Medulla oblongata (tissue), 1 donor: ENCODE data around the gene ZNF486.
"Not testable (repeated sequence)": the region's sequence is repeated elsewhere in the genome, so short reads cannot be mapped to it uniquely, and the experiment has no call there.

Experiments used
- DNase-seq: peaks from one replicate; pipeline ENCODE4 v3.0.0-alpha.2; 2015; ENCODE audit errors: extremely low spot score

ZNF486 gene

DNA sequence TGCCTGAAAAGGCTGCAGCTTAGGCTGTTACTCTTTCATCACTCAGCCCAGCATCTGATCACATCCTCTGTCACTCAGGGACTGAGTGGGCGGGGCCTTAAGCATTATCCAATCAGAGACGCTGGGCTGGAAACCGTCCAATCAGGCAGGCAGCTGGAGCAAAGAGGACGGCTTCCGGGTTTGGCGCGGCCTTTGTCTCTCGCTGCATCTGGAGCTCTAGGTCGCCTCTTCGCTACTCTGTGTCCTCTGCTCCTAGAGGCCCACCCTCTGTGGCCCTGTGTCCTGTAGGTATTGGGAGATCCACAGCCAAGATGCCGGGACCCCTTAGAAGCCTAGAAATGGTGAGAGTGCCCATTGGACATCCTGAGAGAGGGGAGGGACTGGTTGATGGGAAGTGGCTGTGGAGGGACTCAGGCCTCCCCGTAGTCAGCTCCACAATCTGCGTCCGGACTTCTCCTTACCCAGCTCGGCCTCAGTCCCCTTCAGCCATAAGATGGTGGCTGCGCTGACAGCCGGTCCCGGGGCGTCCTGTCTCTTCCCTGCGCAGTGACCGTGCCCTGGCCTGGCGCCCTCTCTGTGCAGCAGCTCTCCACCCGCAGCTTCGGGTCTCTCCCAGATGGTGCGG, at the start of gene ZNF486:
Gene ZNF486, plus strand, starts transcription at position 195 of the 625 bp plus-strand sequence. Its CDS starts 117 bp downstream, at position 312.
- DNase-seq, result peak; percentile 99

DNA sequence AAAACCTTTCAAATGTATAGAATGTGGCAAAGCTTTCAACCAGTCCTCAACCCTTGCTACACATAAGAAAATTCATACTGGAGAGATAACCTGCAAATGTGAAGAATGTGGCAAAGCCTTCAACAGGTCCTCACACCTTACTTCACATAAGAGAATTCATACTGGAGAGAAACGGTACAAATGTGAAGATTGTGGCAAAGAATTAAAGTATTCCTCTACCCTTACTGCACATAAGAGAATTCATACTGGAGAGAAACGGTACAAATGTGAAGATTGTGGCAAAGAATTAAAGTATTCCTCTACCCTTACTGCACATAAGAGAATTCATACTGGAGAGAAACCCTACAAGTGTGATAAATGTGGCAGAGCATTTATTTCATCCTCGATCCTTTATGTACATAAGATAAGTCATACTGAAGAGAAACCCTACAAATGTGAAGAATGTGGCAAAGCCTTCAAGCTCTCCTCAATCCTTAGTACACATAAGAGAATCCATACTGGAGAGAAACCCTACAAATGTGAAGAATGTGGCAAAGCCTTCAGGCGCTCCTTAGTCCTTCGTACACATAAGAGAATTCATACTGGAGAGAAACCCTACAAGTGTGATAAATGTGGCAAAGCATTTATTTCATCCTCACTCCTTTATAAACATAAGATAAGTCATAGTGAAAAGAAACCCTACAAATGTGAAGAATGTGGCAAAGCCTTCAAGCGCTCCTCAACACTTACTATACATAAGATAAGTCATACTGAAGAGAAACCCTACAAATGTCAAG, 48.8 kb upstream of the ZNF486 start:
- not testable (repeated sequence) for DNase-seq

DNA sequence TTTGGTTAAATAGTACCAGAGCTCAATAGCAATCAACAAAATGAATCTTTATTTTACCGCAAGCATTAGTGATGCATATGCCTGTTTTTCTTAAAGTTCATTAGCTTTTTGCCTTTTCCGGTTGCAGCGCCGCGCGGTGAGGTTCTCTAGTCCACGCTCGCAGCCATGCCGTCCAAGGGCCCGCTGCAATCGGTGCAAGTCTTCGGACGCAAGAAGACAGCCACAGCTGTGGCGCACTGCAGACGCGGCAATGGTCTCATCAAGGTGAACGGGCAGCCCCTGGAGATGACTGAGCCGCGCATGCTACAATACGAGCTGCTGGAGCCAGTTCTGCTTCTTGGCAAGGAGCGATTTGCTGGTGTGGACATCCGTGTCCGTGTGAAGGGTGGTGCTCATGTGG, 42.1 kb upstream of the ZNF486 start:
- DNase-seq, result no peak

DNA sequence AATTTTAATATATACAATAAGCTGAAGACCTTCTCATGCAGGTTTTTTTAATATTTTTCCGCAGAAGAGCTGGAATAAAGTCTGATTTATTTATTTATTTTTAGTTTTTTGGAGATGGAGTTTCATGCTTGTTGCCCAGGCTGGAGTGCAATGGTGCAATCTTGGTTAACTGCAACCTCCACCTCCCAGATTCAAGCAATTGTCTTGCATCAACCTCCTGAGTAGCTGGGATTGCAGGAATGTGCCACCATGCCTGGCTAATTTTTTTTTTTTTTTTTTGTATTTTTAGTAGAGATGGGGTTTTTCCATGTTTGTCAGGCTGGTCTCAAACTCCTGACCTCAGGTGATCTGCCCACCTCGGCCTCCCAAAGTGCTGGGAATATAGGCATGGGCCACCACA, 34.1 kb upstream of the ZNF486 start:
- DNase-seq, result not testable (repeated sequence)

DNA sequence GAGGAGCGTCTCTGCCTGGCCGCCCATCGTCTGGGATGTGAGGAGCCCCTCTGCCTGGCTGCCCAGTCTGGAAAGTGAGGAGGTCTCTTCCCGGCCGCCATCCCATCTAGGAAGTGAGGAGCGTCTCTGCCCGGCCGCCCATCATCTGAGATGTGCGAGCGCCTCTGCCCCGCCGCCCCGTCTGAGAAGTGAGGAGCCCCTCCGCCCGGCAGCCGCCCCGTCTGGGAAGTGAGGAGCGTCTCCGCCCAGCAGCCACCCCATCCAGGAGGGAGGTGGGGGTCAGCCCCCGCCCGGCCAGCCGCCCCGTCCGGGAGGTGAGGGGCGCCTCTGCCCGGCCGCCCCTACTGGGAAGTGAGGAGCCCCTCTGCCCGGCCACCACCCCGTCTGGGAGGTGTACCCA, 29.3 kb upstream of the ZNF486 start:
- DNase-seq, result not testable (repeated sequence)

DNA sequence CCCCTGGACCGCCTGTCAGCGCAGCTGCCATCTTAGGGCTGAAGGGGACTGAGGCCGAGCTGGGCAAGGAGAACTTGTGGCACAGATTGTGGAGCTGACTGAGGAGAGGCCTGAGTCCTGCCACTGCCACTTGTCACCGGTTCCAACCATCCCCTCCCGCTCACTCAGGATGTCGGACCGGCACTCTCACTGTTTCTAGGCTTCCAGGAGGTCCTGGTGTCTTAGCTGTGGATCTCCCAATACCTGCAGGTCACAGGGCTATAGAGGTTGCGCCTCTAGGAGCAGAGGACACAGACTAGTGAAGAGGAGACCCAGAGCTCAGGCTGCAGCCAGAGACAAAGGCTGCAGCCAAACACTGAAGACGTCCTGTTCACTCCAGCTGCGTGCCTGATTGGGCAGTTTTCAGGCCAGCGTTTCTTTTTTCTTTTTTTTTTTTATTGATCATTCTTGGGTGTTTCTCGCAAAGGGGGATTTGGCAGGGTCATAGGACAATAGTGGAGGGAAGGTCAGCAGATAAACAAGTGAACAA, 15.3 kb upstream of the ZNF486 start:
- no peak for DNase-seq

DNA sequence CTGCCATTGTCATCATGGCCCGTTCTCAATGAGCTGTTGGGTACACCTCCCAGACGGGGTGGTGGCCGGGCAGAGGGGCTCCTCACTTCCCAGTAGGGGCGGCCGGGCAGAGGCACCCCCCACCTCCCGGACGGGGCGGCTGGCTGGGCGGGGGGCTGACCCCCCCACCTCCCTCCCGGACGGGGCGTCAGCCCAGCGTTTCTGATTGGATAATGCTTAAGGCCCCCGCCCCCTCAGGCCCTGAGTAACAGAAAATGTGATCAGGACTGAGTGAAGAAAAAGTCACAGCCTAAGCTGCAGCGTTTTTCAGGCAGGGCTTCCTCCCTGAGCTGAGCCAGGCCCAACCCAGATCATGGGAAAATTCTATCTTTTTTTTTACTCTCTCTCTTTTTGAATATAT, 14.5 kb upstream of the ZNF486 start:
- not testable (repeated sequence) for DNase-seq

DNA sequence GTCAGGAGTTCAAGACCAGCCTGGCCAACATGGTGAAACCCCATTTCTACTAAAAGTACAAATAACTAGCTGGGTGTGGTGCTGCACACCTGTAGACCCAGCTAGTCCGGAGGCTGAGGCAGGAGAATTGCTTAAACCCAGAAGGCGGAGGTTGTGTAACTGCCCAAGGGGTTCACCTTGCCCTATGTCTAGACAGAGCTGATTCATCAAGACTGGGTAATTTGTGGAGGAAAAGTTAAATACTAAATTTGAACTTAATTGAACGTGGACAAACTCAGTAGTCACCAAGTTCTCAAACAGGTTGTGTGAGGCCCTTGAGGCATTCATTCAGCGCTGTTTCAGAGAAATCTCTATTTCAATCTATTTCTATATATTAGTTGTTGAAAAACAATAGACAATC, 13.7 kb upstream of the ZNF486 start:
- no peak for DNase-seq

DNA sequence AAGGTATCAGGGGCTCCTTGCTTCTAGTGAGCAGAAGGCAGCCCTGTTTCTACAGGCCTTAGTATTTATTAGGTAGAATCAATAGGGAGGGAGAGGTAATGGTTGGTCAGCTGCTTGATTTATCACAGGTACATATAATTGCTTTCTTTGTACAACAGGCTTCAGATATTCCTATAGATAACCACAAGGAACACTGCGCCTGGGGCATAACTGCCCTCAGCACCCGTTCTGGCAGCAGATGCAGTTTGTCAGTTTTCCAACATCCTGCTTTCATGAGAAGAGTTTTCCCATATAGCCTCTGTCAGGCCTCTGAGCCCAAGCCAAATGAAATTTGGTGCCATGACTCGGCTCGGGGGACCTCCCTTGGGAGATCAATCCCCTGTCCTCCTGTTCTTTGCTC, 12.4 kb upstream of the ZNF486 start:
- DNase-seq, result no peak

DNA sequence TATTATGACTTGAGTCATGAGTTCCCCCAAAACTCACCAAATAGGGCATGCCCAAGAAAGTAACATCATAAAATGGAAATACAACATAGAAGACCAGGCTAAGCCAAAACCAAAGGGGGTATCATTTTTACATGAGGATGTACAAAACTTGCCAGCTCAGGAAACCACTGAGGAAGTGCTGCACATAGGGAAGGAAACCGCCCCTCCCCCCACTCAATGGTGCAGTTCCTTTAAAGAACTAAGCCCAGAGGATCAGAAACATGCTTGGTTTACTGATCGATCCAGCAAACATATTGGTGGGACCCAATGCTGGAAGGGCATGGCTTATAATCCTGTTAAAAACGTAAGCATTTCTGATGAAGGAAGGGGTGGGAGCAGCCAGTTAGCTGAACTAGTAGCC, 4.2 kb upstream of the ZNF486 start:
- DNase-seq, result no peak

DNA sequence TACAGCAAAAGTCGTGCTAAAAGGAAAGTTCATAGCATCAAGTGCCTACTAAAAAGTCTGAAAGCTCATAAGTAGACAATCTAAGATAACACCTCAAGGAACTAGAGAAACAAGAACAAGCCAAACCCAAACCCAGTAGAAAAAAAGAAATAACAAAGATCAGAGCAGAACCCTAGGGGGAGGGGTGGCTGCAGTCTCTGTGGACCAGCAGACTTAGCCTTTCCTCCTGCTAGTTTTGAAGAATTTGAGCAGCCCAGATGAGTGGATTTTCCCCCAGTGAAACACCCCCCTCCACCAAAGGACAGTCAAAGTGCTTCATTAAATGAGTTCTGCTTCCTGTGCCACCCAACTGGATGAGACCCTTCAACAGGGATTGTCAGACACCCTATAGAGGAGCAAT, 2.6 kb upstream of the ZNF486 start:
- DNase-seq, result no peak

DNA sequence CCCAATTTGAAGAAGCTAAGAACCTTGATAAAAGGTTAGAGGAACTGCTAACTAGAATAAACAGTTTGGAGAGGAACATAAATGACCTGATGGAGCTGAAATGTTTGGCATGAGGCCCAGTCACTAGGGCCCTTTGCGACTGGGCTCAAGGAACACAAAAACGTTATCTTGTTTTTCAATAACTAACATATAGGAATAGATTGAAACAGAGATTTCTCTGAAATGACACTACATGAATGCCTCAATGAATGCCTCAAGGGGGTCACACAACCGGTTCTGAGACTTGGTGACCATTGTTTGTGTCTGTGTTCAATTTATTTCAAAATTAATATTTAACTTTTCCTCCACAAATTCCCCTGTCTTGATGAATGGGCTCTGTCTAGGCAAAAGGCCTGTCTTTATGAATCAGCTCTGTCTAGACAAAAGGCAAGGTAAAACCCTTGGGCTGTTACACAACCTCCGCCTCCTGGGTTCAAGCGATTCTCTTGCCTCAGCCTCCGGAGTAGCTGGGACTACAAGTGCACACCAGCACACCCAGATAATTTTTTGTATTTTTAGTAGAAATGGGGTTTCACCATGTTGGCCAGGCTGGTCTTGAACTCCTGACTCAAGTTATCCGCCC, 932 bp upstream of the ZNF486 start:
- DNase-seq, result no peak

DNA sequence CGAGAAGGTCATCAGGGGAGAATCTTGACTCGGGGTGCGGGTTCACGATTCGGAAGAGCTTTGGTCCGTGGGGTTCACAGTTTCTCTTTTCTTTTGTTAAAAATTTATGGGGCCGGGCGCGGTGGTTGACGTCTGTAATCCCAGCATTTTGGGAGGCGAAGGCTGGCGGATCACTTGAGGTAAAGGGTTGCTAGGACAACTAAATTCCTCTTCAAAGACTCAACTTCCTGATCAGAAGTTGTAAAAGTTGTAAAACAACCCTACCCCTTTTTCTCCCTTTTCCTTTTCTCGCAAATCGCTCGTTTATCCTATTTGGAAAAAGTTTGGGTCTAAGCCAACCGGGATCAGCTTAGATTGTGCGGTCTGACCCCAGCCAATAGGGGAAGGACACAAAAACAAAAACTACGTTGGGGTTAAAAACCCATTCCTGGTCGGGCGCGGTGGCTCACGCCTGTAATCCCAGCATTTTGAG, 673 bp downstream of the ZNF486 start:
- no peak for DNase-seq

DNA sequence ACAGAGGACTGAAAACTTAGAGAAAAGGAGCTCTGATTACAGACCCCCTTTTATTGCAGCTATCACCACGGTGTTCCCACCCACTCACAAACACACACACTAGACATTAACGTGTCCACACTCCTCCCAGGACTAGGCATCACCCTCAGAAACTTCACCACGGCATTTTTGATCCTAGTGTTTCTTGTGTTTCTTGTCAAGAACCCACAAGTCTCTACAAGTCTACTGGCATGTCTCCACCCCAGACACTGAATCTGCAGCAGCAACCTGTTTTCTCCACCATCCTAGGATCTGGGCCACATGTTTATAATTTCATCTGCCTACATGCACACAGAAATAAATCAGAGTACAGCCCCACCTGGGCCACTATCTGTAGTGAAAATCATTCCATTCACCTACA, 4.3 kb downstream of the ZNF486 start:
- DNase-seq, result no peak

DNA sequence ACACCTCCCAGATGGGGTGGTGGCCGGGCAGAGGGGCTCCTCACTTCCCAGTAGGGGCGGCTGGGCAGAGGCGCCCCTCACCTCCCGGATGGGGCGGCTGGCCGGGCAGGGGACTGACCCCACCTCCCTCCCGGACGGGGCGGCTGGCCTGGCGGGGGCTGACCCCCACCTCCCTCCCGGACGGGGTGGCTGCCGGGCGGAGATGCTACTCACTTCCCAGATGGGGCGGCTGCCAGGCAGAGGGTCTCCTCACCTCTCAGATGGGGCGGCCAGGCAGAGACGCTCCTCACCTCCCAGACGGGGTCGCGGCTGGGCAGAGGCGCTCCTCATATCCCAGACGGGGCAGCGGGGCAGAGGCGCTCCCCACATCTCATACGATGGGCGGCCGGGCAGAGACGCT, 8.8 kb downstream of the ZNF486 start:
- DNase-seq, result not testable (repeated sequence)

DNA sequence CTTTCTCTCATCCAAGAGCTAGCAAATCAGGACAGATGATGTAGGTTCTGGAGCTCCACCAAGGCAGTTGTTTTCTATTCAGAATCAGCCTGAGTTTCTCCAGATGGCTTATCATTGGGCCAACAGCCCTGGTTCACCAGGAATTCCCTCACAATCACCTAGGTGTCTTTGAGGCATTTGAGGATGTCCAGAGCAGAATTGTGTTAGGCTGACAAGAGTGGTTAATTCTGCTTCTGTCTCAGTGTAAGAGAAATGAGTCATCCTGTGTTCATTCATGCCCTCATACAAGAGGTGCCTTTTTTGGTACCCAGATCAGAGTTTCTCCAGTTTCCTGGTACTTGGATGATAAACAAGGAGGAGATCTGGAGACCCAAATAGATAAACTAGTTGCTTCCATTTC, 12.9 kb downstream of the ZNF486 start:
- not testable (repeated sequence) for DNase-seq

DNA sequence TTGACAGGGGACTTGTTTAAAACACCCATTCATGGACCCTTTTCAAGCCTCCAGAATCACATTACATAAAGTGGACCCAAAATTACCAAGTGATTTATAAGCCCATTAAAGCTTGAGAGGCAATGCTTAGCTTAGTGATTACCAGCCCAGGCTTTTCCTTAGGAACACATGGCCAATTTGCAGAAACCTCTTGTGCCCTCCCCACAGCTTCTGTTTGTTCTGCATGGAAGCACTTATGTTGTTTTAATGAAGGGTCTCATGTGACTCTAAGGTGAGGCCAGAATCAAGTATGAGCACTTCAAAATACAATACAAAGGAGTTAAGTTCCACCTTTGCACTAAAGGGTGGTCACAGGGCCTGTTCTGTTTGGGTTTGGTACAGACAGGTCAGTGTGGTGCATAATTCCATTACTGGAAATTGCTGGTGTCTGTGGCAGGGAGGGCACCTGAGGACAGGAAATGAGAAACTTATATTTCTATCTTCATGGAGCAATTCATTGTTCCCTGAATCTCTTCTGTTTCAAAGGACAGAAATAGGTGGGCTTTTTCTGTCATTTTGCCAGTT, 15.3 kb downstream of the ZNF486 start:
- no peak for DNase-seq

DNA sequence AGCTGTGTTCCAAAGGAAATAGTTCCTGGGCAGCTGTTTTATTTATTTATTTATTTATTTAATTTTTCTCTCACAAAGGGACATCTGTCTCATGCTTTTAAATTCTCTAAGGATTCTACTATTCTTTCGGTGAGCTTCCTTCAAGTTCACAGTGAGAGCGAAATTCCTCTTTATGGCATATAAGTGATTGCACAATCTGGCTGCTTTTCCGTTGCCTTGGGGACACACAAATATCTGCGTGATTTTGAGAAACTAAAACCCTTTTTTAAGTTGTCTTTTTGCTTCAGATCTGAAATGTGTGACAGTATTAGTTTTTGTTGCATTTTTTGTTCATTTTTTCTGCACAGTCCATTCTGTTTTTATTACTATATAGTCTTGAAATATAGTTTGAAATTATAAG, 19.2 kb downstream of the ZNF486 start:
- no peak for DNase-seq

DNA sequence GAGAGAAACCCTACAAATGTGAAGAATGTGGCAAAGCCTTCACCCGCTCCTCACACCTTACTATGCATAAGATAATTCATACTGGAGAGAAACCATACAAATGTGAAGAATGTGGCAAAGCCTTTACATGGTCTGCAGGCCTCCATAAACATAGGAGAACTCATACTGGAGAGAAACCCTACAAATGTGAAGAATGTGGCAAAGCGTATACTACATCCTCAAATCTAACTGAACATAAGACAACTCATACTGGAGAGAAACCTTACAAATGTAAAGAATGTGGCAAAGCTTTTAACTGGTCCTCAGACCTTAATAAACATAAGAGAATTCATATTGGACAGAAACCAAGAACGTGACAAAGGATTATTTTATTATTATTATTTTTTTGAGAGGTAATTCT, 30.7 kb downstream of the ZNF486 start:
- DNase-seq, result no peak

DNA sequence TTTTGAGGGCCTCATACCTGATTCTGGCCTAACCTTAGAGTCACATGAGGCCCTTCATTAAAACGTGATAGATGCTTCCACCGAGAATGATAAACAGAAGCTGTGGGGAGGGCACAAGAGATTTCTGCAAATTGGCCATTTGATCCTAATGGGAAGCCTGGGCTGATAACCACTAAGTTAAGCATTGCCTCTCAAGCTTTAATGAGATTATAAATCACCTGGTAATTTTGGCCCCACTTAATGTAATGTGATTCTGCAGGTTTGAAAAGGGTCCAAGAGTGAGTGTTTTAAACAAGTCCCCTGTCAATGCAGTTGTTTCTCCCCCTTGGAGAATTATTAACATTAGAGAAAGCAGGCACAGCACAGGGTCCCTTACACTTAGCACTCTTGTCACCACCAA, 42.0 kb downstream of the ZNF486 start:
- DNase-seq, result no peak

DNA sequence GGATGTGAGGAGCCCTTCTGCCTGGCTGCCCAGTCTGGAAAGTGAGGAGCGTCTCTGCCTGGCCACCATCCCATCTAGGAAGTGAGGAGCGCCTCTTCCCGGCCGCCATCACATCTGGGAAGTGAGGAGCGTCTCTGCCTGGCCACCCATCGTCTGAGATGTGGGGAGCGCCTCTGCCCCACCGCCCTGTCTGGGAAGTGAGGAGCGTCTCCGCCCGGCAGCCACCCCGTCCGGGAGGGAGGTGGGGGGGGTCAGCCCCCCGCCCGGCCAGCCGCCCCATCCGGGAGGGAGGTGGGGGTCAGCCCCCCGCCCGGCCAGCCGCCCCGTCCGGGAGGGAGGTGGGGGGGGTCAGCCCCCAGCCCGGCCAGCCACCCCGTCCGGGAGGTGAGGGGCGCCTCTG, 47.4 kb downstream of the ZNF486 start:
- DNase-seq, result not testable (repeated sequence)

DNA sequence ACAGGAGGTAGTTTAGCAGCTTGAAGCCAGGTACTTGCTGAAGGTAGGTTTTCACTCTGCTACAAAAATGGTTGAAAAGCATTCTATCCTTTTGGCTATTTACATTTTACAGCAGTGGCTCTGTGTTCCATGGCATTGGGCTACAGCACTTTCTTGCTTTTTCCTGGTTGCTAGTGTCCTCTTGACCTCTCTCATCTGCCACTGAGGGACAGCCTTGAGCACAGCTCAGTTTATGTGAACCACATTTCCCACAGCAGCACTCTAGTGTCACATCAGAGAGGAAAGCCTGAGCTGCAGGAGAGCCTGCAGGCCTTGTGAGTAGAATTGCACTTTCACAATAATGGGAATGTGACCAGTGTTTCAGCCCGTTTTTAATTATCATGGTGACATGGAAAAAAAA, 54.6 kb downstream of the ZNF486 start:
- not testable (repeated sequence) for DNase-seq
